Hepatocyte (in vitro differentiated cells): ENCODE results near the gene STX8. TPM values are rescaled to one million over a fixed set of nuclear protein-coding genes. Genes with fewer than 3 reads are reported as not detected.

ENCODE experiments used
- DNase-seq: peaks from one replicate; pipeline ENCODE4 v3.0.0-alpha.2; 2016; ENCODE audit warnings: low spot score
- H2AFZ ChIP-seq: fragments of 200-600 bp; sonication (generic); 2 replicates; pipeline ENCODE4 v1.6.0; 2016; ENCODE audit warnings: antibody characterized with exemption, mild to moderate bottlenecking
- H3K27ac ChIP-seq: fragments of 200-600 bp; sonication (generic); 2 replicates; pipeline ENCODE4 v1.5.1; 2016; ENCODE audit warnings: mild to moderate bottlenecking
- H3K27me3 ChIP-seq: fragments of 200-600 bp; sonication (generic); 2 replicates; pipeline ENCODE4 v1.6.1; 2016
- H3K36me3 ChIP-seq: fragments of 200-600 bp; sonication (generic); replicated peaks from 2 replicates; pipeline ENCODE4 v1.5.1; 2016; ENCODE audit warnings: low read depth; ENCODE audit not compliant: insufficient read depth
- H3K4me1 ChIP-seq: fragments of 200-600 bp; sonication (generic); 2 replicates; pipeline ENCODE4 v1.5.1; 2016; ENCODE audit warnings: mild to moderate bottlenecking, moderate library complexity; ENCODE audit not compliant: insufficient read depth
- H3K4me2 ChIP-seq: fragments of 200-600 bp; sonication (generic); 2 replicates; pipeline ENCODE4 v1.6.0; 2016
- H3K4me3 ChIP-seq: fragments of 200-600 bp; sonication (generic); 2 replicates; pipeline ENCODE4 v1.5.1; 2016; ENCODE audit warnings: mild to moderate bottlenecking
- H3K79me2 ChIP-seq: fragments of 200-600 bp; sonication (generic); 2 replicates; pipeline ENCODE4 v1.6.0; 2017; ENCODE audit warnings: mild to moderate bottlenecking
- H3K9me2 ChIP-seq: fragments of 200-600 bp; sonication (generic); replicated peaks from 2 replicates; pipeline ENCODE4 v1.6.0; 2017; ENCODE audit warnings: mild to moderate bottlenecking; ENCODE audit not compliant: insufficient read depth
- H3K9me3 ChIP-seq: fragments of 200-600 bp; sonication (generic); 2 replicates; pipeline ENCODE4 v1.5.1; 2016; ENCODE audit warnings: low read depth, mild to moderate bottlenecking
- H4K20me1 ChIP-seq: fragments of 200-600 bp; sonication (generic); 2 replicates; pipeline ENCODE4 v1.6.0; 2016; ENCODE audit warnings: mild to moderate bottlenecking; ENCODE audit not compliant: insufficient read depth, poor library complexity, severe bottlenecking
- EZH2 ChIP-seq: fragments of 200-600 bp; sonication (generic); IDR thresholded peaks from 2 replicates; pipeline ENCODE4 v1.6.1; 2016; ENCODE audit warnings: antibody characterized with exemption, mild to moderate bottlenecking, borderline replicate concordance
- EZH2phosphoT487 ChIP-seq: fragments of 200-600 bp; sonication (generic); IDR thresholded peaks from one replicate; pipeline ENCODE4 v1.6.1; 2018; ENCODE audit warnings: antibody characterized with exemption, mild to moderate bottlenecking, low read depth, moderate library complexity; ENCODE audit not compliant: unreplicated experiment, severe bottlenecking
- WGBS: methylation state at CpG from one replicate; pipeline ENCODE4 v1.1.6; 2016; ENCODE audit warnings: low lambda C conversion rate; ENCODE audit errors: missing lambda C conversion rate; 5-methylcytosine and 5-hydroxymethylcytosine counted together
- polyA plus RNA-seq: library from polyadenylated mRNA; unstranded; fragments of >200 nt; fragmentation: Nextera tagmentation; extraction: Ambion mirVana; gene quantifications from 2 replicates; pipeline ENCODE4 v1.2.1, GENCODE V29; 2016
- total RNA-seq: library from RNA; depleted of rRNA; stranded (reverse); fragments of >200 nt; gene quantifications from 2 replicates; pipeline ENCODE4 v1.2.3, GENCODE V29; 2014
- TF ChIP-seq, protein P1 (sequence below): fragments of 200-600 bp; sonication (generic); IDR thresholded peaks from 2 replicates; pipeline ENCODE4 v1.5.1; 2016; ENCODE audit warnings: antibody characterized with exemption, mild to moderate bottlenecking; ENCODE audit not compliant: poor library complexity

Gene STX8
- total and polyA plus RNA-seq, 2 experiments from 2014 or later: 40.6 to 64.7 TPM

DNA sequence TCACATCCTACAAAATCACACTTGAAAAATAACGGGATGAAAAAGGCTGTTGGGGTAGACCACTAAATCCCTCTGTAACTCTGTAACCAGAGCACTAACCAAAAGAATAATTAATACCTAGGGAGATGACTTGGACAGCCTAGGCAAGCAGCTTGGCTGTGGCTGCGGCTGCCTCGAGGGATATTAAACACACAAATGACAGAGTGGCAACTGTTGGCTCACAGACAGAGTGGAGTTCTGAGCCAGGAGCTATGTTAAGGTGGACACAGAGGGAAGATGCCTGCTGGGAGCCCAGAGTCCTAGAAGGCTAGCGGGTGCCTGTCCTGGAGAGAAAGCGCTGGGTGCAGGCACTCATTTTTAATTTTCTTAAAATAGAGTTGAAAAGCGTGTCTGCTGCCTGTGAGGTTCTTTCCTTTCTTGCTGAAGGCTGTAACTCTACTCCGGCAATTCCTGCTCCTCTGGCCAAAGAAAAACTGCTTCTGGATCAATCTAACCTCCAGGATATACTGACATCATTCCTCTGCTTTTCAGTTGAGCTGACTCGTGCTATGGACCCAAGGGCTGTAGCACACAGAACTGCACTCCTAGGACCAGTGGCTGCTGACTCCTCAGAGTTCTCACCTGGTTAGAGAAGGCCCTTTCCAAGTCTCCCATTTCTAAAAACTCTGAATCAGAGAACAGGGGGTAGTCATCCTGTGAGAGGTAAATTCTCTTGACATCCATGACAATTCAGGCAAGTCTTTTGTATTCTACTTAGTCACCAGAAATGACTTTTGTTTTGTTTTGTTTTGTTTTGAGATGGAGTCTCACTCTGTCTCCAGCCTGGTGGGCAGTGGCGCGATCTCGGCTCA is 147.9 kb downstream of the STX8 start:
- no peaks in the 10 kb centered on the region for H4K20me1 ChIP-seq
- 91% methylated on average over 11 of the region's 11 CpGs for WGBS
- H3K27me3 ChIP-seq: no peaks in the 10 kb centered on the region
- H3K27ac ChIP-seq: no peak overlapping the region
- no peak overlapping the region for H3K4me3 ChIP-seq
- DNase-seq: no peak
- TF ChIP-seq EZH2 (no peak), EZH2phosphoT487 (no peak)
- TF ChIP-seq, protein P1, sequence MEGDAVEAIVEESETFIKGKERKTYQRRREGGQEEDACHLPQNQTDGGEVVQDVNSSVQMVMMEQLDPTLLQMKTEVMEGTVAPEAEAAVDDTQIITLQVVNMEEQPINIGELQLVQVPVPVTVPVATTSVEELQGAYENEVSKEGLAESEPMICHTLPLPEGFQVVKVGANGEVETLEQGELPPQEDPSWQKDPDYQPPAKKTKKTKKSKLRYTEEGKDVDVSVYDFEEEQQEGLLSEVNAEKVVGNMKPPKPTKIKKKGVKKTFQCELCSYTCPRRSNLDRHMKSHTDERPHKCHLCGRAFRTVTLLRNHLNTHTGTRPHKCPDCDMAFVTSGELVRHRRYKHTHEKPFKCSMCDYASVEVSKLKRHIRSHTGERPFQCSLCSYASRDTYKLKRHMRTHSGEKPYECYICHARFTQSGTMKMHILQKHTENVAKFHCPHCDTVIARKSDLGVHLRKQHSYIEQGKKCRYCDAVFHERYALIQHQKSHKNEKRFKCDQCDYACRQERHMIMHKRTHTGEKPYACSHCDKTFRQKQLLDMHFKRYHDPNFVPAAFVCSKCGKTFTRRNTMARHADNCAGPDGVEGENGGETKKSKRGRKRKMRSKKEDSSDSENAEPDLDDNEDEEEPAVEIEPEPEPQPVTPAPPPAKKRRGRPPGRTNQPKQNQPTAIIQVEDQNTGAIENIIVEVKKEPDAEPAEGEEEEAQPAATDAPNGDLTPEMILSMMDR: no peak
- no peaks in the 10 kb centered on the region for H3K36me3 ChIP-seq
- H3K9me2 ChIP-seq: no peaks in the 10 kb centered on the region
- H2AFZ ChIP-seq: no peak overlapping the region
- no peak overlapping the region for H3K4me2 ChIP-seq
- peaks cover 6% of the 10 kb centered on the region for H3K4me1 ChIP-seq
- no peaks in the 10 kb centered on the region for H3K9me3 ChIP-seq
- no peaks in the 10 kb centered on the region for H3K79me2 ChIP-seq

DNA sequence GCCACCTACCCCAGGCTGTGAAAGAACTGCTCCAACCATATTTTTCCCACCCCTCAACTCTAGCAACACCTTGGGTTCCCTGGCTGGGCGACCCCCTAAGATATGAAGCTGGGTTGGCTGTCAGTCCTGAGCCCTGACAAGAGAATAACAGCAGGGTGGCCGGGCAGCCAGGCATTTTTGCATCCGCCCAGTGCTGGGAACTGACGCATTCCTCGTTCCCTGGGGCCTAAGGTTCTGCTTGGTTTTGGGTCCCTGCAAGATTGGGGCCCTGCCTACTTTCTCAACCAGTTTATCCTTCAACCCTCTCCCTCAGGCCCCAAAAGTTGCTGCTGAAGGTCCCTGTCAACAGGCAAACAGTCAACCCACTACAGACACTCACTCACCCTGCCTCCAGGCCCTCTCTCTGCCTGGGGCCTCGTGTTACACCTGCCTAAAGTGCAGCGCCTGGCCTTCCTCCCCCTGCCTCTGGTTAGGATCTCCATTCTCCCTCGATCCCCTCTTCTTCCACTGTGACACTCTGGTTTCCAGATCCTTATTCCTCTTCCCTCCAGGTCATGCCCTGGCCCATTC is 151.5 kb downstream of the STX8 start:
- Histone ChIP-seq H3K27me3 (no peaks in the 10 kb centered on the region), H3K4me1 (no peaks in the 10 kb centered on the region), H3K27ac (no peak overlapping the region), H3K79me2 (no peaks in the 10 kb centered on the region), H3K9me2 (no peaks in the 10 kb centered on the region), H3K9me3 (no peaks in the 10 kb centered on the region), H3K4me2 (no peak overlapping the region), H4K20me1 (no peaks in the 10 kb centered on the region), H3K4me3 (no peak overlapping the region), H2AFZ (no peak overlapping the region), H3K36me3 (no peaks in the 10 kb centered on the region)
- TF ChIP-seq EZH2: no peak
- TF ChIP-seq, protein P1: no peak
- no peak for TF ChIP-seq EZH2phosphoT487
- no peak for DNase-seq
- WGBS: 78% methylated on average over 8 of the region's 8 CpGs

DNA sequence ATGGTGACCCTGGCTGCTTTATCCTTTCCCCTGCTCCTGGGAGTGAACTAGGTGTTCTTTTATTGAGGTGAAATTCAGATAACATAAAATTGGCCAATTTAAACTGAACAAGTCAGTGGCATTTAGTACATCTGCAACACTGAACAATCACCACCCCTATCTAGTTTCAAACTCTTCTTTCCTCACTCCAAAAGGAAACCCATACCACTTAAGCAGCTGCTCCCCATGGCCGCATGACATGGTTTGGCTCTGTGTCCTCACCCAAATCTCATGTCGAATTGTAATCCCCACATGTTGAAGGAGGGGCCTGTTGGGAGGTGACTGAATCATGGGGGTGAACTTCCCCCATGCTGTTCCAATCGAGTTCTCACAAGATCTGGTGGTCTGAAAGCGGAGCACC is 154.1 kb downstream of the STX8 start:
- H3K79me2 ChIP-seq: no peaks in the 10 kb centered on the region
- H3K4me1 ChIP-seq: no peaks in the 10 kb centered on the region
- H3K4me2 ChIP-seq: no peak overlapping the region
- no peak overlapping the region for H3K4me3 ChIP-seq
- H3K27ac ChIP-seq: no peak overlapping the region
- H3K27me3 ChIP-seq: no peaks in the 10 kb centered on the region
- no peak for DNase-seq
- H3K9me3 ChIP-seq: no peaks in the 10 kb centered on the region
- no peaks in the 10 kb centered on the region for H3K9me2 ChIP-seq
- WGBS: 95% methylated on average over 4 of the region's 4 CpGs
- H3K36me3 ChIP-seq: no peaks in the 10 kb centered on the region
- H2AFZ ChIP-seq: no peak overlapping the region
- TF ChIP-seq, protein P1: no peak
- TF ChIP-seq EZH2: no peak
- TF ChIP-seq EZH2phosphoT487: no peak
- H4K20me1 ChIP-seq: no peaks in the 10 kb centered on the region
